Neural cell (in vitro differentiated cells): ENCODE data around the gene ZDHHC1.

Experiments
- EP300 ChIP-seq: fragments of 450-650 bp; conservative IDR thresholded peaks from 2 replicates; pipeline ENCODE4 v1.6.1; 2014; ENCODE audit warnings: antibody characterized with exemption, mild to moderate bottlenecking, moderate library complexity; ENCODE audit not compliant: poor library complexity, severe bottlenecking
- EZH2 ChIP-seq: fragments of 200-600, 300-800 bp; shearing (Covaris generic), sonication (generic); IDR thresholded peaks from 2 replicates; pipeline ENCODE4 v1.6.1; 2014; ENCODE audit warnings: antibody characterized with exemption, low read length, borderline replicate concordance, mild to moderate bottlenecking; ENCODE audit not compliant: insufficient read depth, poor library complexity, severe bottlenecking
- MXI1 ChIP-seq: fragments of 450-650 bp; conservative IDR thresholded peaks from 2 replicates; pipeline ENCODE4 v1.6.1; 2014; ENCODE audit warnings: antibody characterized with exemption, mild to moderate bottlenecking; ENCODE audit not compliant: poor library complexity, severe bottlenecking
- POLR2AphosphoS5 ChIP-seq: IDR thresholded peaks from 2 replicates; pipeline ENCODE4 v1.6.1; 2012
- RAD21 ChIP-seq: fragments of 450-650 bp; conservative IDR thresholded peaks from 2 replicates; pipeline ENCODE4 v1.6.1; 2014; ENCODE audit warnings: antibody characterized with exemption, mild to moderate bottlenecking, moderate library complexity
- SMC3 ChIP-seq: fragments of 450-650 bp; conservative IDR thresholded peaks from 2 replicates; pipeline ENCODE4 v1.6.1; 2014; ENCODE audit warnings: antibody characterized with exemption, mild to moderate bottlenecking, moderate library complexity; ENCODE audit not compliant: poor library complexity
- TAF1 ChIP-seq: IDR thresholded peaks from 2 replicates; pipeline ENCODE4 v1.6.1; 2012; ENCODE audit warnings: low read depth
- TF ChIP-seq, protein P1 (sequence below): IDR thresholded peaks from 2 replicates; pipeline ENCODE4 v1.6.1; 2012; ENCODE audit warnings: borderline replicate concordance
- TF ChIP-seq, protein P2 (sequence below): fragments of 450-650 bp; IDR thresholded peaks from 2 replicates; pipeline ENCODE4 v1.5.1; 2014; ENCODE audit warnings: antibody characterized with exemption, mild to moderate bottlenecking, moderate library complexity; ENCODE audit not compliant: poor library complexity, severe bottlenecking

DNA sequence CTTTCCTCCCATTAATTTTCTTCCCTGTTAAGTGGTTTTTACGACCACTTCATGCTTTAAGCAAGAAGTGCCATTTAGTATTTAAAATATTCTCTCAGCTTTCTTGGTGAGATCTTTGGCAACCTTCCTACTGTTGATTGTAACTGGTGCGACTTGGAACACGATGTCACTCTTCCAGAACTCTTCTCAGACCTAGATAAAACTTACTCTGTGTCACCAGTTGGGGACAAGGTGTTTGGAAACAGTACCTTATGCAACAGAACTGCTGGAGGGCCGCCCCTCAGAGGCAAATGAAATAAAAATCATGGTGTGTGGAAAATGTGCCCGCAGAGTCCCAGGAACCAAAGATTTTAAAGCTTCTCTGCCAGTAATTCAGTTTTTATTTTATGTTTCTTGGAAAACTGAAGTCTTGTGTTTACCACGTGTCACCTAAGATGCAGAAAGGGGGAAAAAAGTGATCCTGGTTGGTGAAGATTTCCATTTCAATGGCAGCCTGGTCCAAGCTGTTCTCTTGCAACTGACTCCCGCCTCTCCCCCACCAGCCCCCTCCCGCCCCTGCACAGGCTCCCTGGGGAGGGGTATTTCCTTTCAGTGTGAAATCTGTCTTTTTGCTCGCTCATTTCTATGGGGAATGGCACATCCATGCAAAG is 7.5 kb upstream of the ZDHHC1 start:
- TF ChIP-seq, protein P1, sequence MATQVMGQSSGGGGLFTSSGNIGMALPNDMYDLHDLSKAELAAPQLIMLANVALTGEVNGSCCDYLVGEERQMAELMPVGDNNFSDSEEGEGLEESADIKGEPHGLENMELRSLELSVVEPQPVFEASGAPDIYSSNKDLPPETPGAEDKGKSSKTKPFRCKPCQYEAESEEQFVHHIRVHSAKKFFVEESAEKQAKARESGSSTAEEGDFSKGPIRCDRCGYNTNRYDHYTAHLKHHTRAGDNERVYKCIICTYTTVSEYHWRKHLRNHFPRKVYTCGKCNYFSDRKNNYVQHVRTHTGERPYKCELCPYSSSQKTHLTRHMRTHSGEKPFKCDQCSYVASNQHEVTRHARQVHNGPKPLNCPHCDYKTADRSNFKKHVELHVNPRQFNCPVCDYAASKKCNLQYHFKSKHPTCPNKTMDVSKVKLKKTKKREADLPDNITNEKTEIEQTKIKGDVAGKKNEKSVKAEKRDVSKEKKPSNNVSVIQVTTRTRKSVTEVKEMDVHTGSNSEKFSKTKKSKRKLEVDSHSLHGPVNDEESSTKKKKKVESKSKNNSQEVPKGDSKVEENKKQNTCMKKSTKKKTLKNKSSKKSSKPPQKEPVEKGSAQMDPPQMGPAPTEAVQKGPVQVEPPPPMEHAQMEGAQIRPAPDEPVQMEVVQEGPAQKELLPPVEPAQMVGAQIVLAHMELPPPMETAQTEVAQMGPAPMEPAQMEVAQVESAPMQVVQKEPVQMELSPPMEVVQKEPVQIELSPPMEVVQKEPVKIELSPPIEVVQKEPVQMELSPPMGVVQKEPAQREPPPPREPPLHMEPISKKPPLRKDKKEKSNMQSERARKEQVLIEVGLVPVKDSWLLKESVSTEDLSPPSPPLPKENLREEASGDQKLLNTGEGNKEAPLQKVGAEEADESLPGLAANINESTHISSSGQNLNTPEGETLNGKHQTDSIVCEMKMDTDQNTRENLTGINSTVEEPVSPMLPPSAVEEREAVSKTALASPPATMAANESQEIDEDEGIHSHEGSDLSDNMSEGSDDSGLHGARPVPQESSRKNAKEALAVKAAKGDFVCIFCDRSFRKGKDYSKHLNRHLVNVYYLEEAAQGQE = no peak
- TF ChIP-seq, protein P2, sequence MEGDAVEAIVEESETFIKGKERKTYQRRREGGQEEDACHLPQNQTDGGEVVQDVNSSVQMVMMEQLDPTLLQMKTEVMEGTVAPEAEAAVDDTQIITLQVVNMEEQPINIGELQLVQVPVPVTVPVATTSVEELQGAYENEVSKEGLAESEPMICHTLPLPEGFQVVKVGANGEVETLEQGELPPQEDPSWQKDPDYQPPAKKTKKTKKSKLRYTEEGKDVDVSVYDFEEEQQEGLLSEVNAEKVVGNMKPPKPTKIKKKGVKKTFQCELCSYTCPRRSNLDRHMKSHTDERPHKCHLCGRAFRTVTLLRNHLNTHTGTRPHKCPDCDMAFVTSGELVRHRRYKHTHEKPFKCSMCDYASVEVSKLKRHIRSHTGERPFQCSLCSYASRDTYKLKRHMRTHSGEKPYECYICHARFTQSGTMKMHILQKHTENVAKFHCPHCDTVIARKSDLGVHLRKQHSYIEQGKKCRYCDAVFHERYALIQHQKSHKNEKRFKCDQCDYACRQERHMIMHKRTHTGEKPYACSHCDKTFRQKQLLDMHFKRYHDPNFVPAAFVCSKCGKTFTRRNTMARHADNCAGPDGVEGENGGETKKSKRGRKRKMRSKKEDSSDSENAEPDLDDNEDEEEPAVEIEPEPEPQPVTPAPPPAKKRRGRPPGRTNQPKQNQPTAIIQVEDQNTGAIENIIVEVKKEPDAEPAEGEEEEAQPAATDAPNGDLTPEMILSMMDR = no peak
- no peak for TF ChIP-seq TAF1
- no peak for TF ChIP-seq EZH2
- no peak for TF ChIP-seq RAD21
- TF ChIP-seq POLR2AphosphoS5 = no peak
- no peak for TF ChIP-seq SMC3
- no peak for TF ChIP-seq EP300
- no peak for TF ChIP-seq MXI1
